HL-60 (cell line): Measurements from ENCODE around the gene RBFOX2.

Source experiments
- CTCF ChIP-seq: IDR thresholded peaks from one replicate; pipeline ENCODE4 v1.5.1; 2011; ENCODE audit warnings: low read length, control low read depth, inconsistent platforms; ENCODE audit not compliant: insufficient read depth
- GABPA ChIP-seq: IDR thresholded peaks from 2 replicates; pipeline ENCODE4 v1.6.1; 2012; ENCODE audit warnings: low read depth
- POLR2AphosphoS5 ChIP-seq: IDR thresholded peaks from 2 replicates; pipeline ENCODE4 v1.6.1; 2012; ENCODE audit warnings: low read depth

GRCh38 chr22:36022697-36023096 is 5.9 kb downstream of the RBFOX2 start:
- TF ChIP-seq CTCF (no peak), GABPA (no peak), POLR2AphosphoS5 (no peak)
